ENCODE measurements around the gene CD19.

DNA sequence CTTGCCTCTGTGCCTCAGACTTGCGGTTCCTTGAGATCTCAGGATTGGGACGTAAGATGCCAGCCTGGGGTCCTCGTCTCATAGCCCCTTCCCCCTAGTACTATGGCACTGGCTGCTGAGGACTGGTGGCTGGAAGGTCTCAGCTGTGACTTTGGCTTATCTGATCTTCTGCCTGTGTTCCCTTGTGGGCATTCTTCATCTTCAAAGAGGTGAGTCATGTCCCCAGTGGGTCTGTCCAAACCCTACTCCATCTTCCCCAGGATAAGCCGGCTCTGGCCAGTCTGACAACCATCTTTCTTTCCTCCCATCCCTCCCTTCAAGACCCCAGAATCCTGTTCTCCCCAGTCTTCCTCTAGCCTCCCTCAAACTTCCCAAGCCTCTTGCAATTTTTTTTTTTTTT is 3.6 kb downstream of the CD19 start:
- no peak for TF ChIP-seq POLR2AphosphoS5 (IDR thresholded peaks at IDR 0.05)
- TF ChIP-seq, protein P1, sequence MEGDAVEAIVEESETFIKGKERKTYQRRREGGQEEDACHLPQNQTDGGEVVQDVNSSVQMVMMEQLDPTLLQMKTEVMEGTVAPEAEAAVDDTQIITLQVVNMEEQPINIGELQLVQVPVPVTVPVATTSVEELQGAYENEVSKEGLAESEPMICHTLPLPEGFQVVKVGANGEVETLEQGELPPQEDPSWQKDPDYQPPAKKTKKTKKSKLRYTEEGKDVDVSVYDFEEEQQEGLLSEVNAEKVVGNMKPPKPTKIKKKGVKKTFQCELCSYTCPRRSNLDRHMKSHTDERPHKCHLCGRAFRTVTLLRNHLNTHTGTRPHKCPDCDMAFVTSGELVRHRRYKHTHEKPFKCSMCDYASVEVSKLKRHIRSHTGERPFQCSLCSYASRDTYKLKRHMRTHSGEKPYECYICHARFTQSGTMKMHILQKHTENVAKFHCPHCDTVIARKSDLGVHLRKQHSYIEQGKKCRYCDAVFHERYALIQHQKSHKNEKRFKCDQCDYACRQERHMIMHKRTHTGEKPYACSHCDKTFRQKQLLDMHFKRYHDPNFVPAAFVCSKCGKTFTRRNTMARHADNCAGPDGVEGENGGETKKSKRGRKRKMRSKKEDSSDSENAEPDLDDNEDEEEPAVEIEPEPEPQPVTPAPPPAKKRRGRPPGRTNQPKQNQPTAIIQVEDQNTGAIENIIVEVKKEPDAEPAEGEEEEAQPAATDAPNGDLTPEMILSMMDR (IDR thresholded peaks at IDR 0.05), result no peak
- TF ChIP-seq EP300 (IDR thresholded peaks at IDR 0.05; ENCODE audit: low read depth), result no peak
- no peak for TF ChIP-seq POLR2A (IDR thresholded peaks at IDR 0.05)

Measured in transverse colon (tissue), 4 donors.